ENCODE results near the gene MTERF1. TPM values are rescaled to one million over a fixed set of nuclear protein-coding genes. Genes with fewer than 3 reads are reported as not detected.

MTERF1 gene
- total RNA-seq, 1 experiment from 2014 or later = 10.0 TPM

GRCh38 chr7:91872069-91872468, 8.4 kb downstream of the MTERF1 start:
- CTCF ChIA-PET = no interaction called here
- DNase-seq (no peak), ATAC-seq (no peak)
- no TSS peak for BruUV-seq (replicated peaks)
- Histone ChIP-seq H3K27ac (ENCODE audit: low read length) (no peak overlapping the region), H3K9me3 (ENCODE audit: low read length) (no peaks in the 10 kb centered on the region), H3K4me2 (ENCODE audit: low read length) (no peak overlapping the region), H3K9me2 (replicated peaks; ENCODE audit: low read length) (no peaks in the 10 kb centered on the region), H3F3A (ENCODE audit: low read length, unreplicated experiment) (no peaks in the 10 kb centered on the region), H3K9ac (ENCODE audit: low read length) (no peak overlapping the region), H2AFZ (ENCODE audit: low read length) (no peak overlapping the region), H3K36me3 (ENCODE audit: low read depth, low read length) (peaks cover 5% of the 10 kb centered on the region; the same call in 1 of the 2 replicates), H3K79me2 (ENCODE audit: low read length) (peaks cover 8% of the 10 kb centered on the region; the same call in 1 of the 2 replicates), H4K20me1 (ENCODE audit: low read length) (no peaks in the 10 kb centered on the region), H3K4me3 (ENCODE audit: low read length) (no peak overlapping the region), H3K4me1 (ENCODE audit: insufficient read depth, low read length) (no peaks in the 10 kb centered on the region), H3K27me3 (ENCODE audit: low read length) (no peaks in the 10 kb centered on the region)
- no peak for TF ChIP-seq CTCF (conservative IDR thresholded peaks at IDR 0.05; ENCODE audit: low read depth, low read length)
- POLR2A ChIA-PET (ENCODE audit: unreplicated experiment) = no interaction called here
- intact Hi-C loops (cut with micrococcal nuclease) = no loop called here

- Histone ChIP-seq H3K4me1 (ENCODE audit: insufficient read depth, low read length) (no peaks in the 10 kb centered on the region), H3K27me3 (ENCODE audit: low read length) (no peaks in the 10 kb centered on the region), H3K4me2 (ENCODE audit: low read length) (no peak overlapping the region), H3K9me2 (replicated peaks; ENCODE audit: low read length) (no peaks in the 10 kb centered on the region), H3K9me3 (ENCODE audit: low read length) (no peaks in the 10 kb centered on the region), H3K4me3 (ENCODE audit: low read length) (no peak overlapping the region), H3K27ac (ENCODE audit: low read length) (no peak overlapping the region), H3K9ac (ENCODE audit: low read length) (no peak overlapping the region), H2AFZ (ENCODE audit: low read length) (no peak overlapping the region), H4K20me1 (ENCODE audit: low read length) (no peaks in the 10 kb centered on the region), H3K36me3 (ENCODE audit: low read depth, low read length) (peaks cover 5% of the 10 kb centered on the region; the same call in 1 of the 2 replicates), H3F3A (ENCODE audit: low read length, unreplicated experiment) (no peaks in the 10 kb centered on the region), H3K79me2 (ENCODE audit: low read length) (no peaks in the 10 kb centered on the region)
- TF ChIP-seq CTCF (conservative IDR thresholded peaks at IDR 0.05; ENCODE audit: low read depth, low read length) = peak; percentile 25; the same call in 1 of the 2 replicates
- no peak for TF ChIP-seq EZH2phosphoT487 (IDR thresholded peaks at IDR 0.05; ENCODE audit: borderline replicate concordance, low read length)
- ChIA-PET CTCF (interaction anchor here (1.2 kb wide), 1 partner anchor 40 kb away, joined by 3 read pairs; no protein-coding TSS in a partner anchor), POLR2A (ENCODE audit: unreplicated experiment) (no interaction called here)
- intact Hi-C loops (cut with micrococcal nuclease) = no loop called here
- BruUV-seq (replicated peaks) = no TSS peak
- ATAC-seq = peak; percentile 63
- DNase-seq = peak; percentile 9
Observed at GRCh38 chr7:91869661-91870060, 10.8 kb downstream of the MTERF1 start.

- H3K9me3 ChIP-seq (ENCODE audit: low read length) = no peaks in the 10 kb centered on the region
- H3K9me2 ChIP-seq (replicated peaks; ENCODE audit: low read length) = no peaks in the 10 kb centered on the region
- ChIA-PET CTCF (no interaction called here), POLR2A (ENCODE audit: unreplicated experiment) (no interaction called here)
- H4K20me1 ChIP-seq (ENCODE audit: low read length) = no peaks in the 10 kb centered on the region
- H3K4me2 ChIP-seq (ENCODE audit: low read length) = no peak overlapping the region
- no peaks in the 10 kb centered on the region for H3K36me3 ChIP-seq (ENCODE audit: low read depth, low read length)
- no peak for DNase-seq
- no peaks in the 10 kb centered on the region for H3K4me1 ChIP-seq (ENCODE audit: insufficient read depth, low read length)
- ATAC-seq = no peak
- intact Hi-C loops (cut with micrococcal nuclease) = no loop called here
- TF ChIP-seq EZH2phosphoT487 (IDR thresholded peaks at IDR 0.05; ENCODE audit: borderline replicate concordance, low read length) (no peak), CTCF (conservative IDR thresholded peaks at IDR 0.05; ENCODE audit: low read depth, low read length) (0 out of 2 replicates have a peak, but pooled peaks have one; percentile 10), EZH2 (IDR thresholded peaks at IDR 0.05; ENCODE audit: low read length, unreplicated experiment) (no peak)
- no peak overlapping the region for H2AFZ ChIP-seq (ENCODE audit: low read length)
- H3F3A ChIP-seq (ENCODE audit: low read length, unreplicated experiment) = no peaks in the 10 kb centered on the region
- no peak overlapping the region for H3K9ac ChIP-seq (ENCODE audit: low read length)
- H3K27ac ChIP-seq (ENCODE audit: low read length) = no peak overlapping the region
- H3K4me3 ChIP-seq (ENCODE audit: low read length) = no peak overlapping the region
- H3K27me3 ChIP-seq (ENCODE audit: low read length) = no peaks in the 10 kb centered on the region
- BruUV-seq (replicated peaks) = no TSS peak
- H3K79me2 ChIP-seq (ENCODE audit: low read length) = no peaks in the 10 kb centered on the region
Observed at GRCh38 chr7:91866599-91867148, 13.8 kb downstream of the MTERF1 start.

Data from PC-3 (cell line).